GM18498 (cell line): ENCODE results near the gene CST7.
"Not testable (repeated sequence)": the region's sequence is repeated elsewhere in the genome, so short reads cannot be mapped to it uniquely, and the experiment has no call there.

Source experiments
- ATAC-seq: cut with Tn5 transposase; IDR thresholded peaks from one replicate; pipeline ENCODE4 v1.9.1; 2021; ENCODE audit warnings: mild to moderate bottlenecking, moderate library complexity; ENCODE audit not compliant: unreplicated experiment

The CST7 gene

DNA sequence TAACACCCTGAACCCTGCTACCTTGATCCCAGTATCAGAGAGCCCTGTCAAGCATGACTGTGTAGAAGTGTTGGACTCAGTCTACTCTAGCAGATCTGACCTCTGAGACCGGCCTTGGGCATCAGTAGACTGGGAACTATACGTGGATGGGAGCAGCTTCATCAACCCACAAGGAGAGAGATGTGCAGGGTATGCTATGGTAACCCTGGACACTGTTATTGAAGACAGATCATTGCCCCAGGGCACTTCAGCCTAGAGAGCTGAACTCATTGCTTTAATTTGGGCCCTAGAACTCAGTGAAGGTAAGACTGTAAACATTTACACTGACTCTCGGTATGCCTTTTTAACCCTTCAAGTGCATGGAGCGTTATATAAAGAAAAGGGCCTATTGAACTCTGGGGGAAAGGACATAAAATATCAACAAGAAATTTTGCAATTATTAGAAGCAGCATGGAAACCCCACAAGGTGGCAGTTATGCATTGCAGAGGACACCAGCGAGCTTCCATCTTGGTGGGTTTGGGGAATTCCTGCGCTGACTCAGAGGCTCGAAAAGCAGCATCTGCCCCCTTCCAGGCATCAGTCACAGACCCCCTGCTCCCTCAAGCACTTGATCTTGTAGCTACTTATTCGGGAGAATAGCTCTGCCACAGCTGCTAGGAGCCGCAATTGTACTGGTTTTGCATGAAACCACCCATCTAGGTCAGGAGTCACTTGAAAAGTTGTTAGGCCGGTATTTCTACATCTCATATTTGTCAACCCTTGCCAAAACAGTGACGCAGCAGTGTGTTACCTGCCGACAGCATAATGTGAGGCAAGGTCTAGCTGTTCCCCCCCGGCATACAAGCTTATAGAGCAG, 19.0 kb upstream of the CST7 start:
- ATAC-seq = not testable (repeated sequence)

DNA sequence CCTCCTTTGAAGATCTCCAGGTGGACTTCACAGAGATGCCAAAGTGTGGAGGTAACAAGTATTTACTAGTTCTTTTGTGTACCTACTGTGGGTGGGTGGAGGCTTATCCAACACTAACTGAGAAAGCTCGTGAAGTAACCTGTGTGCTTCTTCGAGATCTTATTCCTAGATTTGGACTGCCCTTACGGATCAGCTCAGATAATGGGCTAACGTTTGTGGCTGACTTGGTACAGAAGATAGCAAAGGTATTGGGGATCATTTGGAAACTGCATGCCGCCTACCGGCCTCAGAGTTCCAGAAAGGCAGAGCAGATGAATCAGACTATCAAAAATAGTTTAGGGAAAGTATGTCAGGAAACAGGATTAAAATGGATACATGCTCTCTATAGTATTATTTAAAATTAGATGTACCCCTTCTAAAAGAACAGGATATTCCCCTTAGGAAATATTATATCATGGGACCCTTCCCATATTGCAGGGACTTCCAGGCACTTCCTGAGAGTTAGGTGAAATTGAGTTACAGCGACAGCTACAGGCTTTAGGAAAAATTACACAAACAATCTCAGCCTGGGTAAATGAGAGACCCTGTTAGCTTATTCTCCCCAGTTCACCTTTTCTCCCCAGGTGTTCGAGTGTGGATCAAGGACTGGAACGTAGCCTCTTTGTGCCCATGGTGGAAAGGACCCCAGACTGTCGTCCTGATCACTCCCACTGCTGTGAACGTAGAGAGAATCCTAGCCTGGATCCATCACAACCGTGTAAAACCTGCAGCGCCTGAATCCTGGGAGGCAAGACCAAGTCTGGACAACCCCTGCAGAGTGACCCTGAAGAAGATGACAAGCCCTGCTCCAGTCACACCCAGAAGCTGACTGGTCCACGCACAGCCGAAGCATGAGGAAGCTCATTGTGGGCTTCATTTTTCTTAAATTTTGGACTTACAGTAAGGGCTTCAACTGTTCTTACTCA, 18.1 kb upstream of the CST7 start:
- ATAC-seq = not testable (repeated sequence)

DNA sequence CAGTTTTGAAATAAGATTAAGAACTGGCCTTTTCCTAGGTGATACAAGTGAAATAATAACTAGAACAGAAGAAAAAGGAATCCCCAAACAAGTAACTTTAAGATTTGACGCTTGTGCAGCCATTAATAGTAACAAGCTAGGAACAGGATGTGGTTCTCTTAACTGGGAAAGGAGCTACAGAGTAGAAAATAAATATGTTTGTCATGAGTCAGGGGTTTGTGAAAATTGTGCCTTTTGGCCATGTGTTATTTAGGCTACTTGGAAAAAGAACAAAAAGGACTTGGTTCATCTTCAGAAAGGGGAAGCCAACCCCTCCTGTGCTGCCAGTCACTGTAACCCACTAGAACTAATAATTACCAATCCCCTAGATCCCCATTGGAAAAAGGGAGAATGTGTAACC, 17.2 kb upstream of the CST7 start:
- not testable (repeated sequence) for ATAC-seq

DNA sequence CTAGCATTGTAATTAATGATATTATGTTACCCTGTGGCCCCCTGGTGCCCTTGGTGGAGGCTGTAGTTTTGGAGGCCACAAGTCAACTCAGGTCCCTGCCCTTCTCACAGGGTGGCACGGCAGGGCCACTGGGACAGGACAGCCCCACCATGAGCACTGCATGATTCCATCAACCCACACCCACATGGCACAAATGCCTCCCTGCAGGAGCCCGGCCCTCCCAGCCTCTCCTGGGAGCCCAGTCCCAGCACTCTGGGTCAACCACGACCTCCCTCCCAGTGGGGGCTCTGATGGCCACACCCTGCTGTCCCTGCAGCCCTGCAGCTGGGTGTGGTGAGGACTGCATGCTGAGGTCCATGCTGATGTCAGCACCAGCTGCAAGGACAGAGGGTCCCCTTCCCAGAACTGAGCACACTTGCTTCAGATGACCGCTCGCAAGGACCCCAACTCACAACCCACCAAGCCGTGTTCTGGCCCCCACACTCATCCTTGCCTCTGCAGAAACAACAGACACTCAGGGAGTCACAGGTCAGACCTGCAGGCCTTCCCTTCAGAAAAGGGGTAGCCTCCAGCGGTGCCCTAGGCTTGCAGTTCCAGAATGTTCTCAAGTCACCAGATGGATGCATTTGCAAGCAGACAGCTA, 15.7 kb upstream of the CST7 start:
- no peak for ATAC-seq

DNA sequence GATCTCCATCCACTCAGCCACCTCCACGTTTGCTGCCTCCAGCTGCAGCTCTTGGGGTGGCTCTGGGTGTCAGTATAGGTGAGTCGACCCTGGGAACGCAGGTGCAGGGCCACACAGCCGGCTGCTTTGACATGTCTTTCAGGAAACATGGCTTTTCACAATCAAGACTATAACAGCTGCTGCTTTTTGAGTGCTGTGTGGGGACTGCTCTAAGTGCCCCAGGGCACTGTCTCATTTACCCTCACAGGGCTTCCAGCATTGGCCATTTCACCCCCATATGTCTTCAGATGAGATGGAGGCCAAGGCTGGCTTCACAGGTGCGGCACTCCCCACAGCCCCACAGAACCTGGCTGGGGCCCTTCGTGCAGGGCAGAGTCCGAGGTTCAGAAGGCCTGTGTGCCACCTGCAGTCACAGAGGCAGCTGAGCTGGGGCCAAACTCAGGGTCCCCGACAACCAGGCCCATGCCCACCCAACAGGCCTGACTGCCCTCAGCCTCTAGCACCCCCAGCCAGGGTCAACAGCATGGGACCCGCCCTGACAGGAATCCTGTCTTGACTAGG, 14.9 kb upstream of the CST7 start:
- no peak for ATAC-seq

DNA sequence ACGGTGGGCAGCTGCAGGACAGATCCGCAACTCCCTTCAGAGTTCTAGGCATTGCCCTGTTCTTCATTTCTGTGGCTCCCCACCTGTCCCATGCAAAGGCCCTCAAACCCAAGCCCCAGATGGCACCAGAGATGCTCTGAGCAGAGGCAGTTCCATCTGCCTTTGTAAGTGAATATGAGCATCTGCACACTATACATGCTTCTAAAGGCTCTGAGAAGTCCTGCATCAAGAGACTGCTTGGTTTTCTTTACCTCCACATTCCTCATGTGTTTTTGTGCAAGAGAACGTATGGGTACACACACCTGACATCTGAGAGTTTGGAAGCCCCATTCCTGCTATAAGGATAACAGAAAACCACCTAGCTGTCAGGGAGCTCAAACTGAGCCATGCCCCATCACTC, 14.4 kb upstream of the CST7 start:
- ATAC-seq = no peak

DNA sequence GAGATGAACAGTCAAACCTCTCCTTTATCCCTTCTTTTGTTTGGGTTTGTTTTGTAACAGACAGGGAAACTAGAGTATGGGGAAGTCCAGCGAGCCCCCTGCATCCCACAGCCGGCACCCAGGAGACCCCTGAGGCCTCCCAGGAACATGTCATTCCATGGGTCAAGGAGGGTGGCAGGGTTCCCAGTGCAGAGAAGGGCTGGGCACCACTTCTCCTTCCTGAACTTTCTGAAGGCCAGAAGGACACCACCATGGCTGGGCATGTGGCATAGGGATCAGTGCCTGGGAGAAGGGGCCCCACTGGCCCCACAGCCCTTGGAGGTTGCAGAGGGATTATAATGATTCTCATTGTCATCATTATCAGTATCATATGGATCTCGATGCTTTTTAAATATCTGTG, 13.9 kb upstream of the CST7 start:
- ATAC-seq = no peak

DNA sequence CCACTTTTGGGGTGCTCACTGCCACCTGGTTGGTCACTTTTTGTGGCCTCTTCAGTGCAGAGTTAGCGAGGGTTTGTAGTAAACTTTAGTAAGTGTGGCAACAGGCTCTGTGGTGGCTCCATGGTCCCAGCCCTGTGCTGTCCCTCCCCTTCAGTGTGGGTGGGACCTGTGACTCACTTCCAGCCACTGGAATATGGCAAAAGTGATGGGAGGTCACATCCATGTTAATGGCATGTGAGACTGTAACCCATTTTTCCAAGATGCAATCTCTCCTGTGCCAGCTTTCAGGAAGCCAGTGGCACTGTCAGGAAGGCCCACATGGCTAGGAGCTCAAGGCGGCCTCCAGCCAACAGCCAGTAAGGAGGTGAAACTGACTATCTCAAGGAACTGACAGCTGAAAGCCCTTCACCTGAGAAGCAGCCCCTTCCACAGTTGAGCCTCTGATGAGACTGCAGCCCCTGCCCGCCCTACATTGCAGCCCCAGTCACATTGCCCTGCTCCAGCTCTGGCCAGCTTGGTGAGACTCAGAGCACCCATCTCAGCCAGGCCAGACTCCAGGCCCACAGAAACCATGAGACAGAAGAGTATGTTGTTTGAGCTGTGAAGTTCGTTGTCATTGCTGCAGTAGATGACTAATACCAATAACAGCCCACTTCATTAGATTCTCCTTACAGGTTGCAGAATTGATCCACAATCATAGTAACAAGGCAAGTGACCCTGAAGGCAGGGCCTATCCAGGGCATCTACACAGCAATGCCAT, 13.1 kb upstream of the CST7 start:
- ATAC-seq = no peak

DNA sequence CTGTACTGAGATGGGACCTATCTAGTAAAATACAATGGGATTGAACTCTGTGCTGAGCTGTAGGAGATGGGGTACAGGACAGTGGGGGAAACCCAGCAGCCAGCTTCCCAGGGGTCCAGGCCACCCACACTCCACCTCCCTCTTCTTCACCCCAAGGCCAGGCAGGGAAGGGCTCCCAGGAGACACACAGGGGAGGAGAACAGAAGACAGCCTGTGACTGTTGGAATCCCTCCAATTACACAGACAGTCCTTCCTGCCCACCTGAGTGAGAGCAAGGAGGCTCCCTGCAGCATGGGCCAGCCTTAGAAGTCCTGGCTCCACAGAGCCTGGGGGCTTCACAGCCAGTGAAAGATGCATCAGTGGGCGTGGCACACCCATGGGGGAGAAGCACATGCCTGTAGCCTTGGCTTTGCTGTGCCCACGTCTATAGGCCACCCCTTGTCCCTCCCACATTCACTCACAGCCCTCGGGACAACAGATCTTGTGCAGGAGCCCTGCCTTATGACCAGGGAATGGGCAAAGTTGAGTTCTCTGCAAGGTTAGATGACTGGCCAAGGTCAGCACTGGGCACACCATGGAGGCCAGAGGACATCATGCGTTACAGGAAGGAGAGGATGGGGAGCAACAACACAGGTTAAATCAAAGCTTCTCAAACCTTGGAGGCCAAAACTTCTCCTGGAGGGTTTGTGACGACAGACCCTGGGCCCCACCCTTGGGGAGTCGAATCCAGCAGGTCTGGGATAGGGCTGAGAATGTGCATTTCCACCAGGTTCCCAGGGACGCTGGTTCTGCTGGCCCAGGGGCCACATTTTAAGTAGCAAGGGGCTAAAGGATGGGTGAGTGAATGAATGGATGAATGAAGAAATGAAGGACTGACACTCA, 12.3 kb upstream of the CST7 start:
- ATAC-seq = no peak

DNA sequence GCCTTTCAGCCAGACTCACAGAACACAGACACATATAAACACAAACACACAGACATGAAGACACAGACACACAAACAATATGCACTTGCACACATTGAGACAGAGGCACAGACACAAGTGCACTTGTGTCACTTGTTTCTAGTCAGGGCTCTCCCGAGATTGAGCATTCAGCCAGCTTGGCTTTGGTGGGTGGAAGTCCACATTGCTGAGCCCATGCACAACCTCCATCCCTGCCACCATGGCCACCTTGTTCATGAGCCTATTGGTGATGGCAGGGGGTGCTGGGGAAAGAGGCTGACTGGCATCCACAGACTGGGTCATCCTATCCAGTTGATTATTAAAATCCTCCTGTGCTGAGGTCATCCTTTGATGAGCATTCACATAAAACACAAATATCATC, 11.5 kb upstream of the CST7 start:
- ATAC-seq = no peak

DNA sequence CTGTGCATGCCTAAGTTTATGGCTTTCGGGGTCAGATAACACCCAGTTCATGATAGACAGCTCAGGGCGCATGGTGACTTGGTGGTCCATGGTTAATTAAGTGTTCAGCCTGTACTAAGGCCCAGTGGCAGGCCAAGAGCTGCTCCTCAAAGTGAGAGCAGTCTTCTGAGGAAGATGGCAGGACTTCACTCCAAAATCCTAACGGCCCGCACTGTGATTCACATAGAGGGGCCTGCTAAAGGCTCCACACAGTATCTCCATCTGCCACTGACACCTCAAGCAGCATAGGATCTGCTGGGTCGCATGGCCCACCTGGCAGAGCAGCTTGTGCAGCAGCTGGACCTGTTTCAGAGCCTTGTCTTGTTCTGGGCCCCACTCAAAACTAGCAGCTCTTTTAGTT, 10.6 kb upstream of the CST7 start:
- no peak for ATAC-seq

DNA sequence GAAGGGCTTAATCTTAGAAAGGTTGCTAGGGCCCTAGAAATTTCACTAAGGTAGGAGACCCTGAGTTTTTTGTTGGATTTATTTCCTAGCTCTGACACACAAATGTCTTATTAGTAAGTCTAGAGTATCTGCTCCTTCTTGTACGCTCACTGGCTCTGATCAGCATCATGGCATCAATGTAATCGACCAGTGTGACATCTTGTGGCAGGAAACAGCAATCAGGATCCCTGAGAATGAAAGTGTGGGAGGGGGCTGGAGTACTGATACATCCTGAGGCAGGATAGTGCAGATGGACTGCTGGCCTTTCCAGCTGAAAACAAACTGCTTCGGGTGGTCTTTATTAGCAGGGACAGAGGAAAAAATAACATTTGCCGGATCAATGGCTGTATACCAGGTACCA, 10.0 kb upstream of the CST7 start:
- no peak for ATAC-seq

DNA sequence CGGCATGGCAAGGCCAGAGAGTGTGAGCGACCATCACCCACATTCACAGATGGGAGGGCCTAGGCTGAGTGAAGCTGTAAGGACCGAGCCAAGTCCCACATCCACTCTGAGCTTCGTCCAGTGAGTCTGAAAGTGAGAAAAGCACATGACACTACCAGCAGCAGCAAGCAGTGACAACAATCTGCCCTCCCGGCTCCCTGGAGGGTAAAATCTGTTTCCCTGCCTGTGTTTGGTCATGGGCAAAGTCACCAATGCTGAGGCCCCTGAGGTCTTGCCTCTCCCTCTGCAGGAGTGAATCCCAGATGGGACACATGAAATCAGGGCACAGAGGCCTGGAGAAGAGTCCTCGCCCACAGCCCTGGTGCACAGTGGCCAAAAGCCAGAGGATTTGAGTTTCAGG, 6.4 kb upstream of the CST7 start:
- no peak for ATAC-seq

DNA sequence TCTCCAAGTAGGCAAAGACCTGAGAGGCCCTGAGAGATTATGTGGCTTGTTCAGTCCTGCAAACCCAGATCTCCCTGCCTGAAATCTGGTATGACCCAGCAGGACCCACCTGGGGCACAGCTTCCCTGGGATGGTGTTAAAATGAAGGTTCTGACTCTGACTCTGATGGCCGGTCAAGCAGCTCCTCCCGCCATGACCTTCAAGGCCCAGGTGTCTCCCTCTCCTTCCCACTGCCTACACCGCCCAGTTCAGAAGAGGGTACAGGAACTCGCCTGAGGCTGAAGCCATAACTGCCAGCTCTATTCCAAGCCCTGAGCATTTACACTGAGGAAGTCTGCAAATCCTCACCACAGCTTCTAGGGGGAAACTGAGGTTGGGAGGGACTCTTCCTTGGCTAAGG, 5.9 kb upstream of the CST7 start:
- ATAC-seq = no peak

DNA sequence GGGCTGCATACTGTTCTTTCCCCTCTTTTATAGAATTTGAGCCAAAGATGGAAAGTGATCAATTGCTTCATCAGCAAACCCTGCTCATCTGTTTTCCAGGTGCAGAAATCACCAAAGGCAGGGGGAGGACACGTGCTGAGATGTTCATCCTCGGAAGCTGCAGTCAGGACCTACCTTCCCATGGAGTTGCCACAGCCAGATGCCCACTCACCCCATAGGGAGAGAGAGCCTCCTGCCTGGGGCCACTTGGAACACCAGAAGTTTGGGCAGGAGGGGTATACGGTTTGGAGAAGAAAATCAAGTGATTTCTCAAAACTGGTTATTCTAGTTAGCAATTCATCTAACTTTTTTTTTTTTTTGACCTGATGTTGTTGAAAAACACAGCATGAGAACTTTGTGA, 5.3 kb upstream of the CST7 start:
- ATAC-seq = no peak

DNA sequence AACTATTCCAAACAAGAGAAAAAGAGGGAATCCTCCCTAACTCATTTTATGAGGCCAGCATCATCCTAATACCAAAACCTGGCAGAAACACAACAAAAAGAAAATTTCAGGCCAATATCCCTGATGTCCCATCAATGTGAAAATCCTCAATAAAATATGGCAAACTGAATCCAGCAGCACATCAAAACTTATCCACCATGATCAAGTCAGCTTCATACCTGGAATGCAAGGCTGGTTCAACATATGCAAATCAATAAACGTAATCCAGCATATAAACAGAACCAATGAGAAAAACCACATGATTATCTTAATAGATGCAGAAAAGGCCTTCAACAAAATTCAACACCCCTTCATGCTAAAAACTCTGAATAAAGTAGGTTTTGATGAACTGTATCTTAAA, 2.7 kb upstream of the CST7 start:
- ATAC-seq = not testable (repeated sequence)

DNA sequence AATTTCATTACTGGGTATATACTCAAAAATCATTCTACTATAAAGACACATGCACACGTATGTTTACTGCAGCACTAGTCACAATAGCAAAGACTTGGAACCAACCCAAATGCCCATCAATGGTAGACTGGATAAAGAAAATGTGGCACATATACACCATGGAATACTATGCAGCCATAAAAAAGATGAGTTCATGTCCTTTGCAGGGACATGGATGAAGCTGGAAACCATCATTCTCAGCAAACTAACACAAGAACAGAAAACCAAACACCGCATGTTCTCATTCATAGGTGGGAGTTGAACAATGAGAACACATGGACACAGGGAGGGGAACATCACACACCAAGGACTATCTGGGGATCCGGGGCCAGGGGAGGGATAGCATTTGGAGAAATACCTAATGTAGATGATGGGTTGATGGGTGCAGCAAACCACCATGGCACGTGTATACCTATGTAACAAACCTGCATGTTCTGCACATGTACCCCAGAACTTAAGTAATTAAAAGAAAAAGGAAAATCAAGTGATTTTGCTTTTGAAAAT, 602 bp upstream of the CST7 start:
- ATAC-seq = not testable (repeated sequence)

DNA sequence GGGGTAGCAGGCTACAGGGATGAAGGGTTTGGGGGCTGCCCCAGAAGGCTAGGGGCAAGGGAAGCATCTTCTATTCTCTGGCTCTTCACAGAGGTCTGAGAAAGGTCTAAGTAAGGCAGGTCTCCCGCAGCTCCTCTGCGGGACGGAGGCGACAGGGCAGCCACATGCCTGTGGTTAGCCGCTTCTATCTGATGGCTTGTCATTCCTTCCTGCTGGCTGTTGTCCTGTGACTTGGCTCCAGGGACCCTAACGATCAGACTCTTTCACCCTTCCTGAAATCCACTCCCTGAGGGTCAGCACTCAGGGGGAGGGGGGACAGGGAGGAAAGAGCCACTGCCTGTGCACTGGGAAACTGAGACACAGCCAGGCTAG, 673 bp downstream of the CST7 start:
- no peak for ATAC-seq

DNA sequence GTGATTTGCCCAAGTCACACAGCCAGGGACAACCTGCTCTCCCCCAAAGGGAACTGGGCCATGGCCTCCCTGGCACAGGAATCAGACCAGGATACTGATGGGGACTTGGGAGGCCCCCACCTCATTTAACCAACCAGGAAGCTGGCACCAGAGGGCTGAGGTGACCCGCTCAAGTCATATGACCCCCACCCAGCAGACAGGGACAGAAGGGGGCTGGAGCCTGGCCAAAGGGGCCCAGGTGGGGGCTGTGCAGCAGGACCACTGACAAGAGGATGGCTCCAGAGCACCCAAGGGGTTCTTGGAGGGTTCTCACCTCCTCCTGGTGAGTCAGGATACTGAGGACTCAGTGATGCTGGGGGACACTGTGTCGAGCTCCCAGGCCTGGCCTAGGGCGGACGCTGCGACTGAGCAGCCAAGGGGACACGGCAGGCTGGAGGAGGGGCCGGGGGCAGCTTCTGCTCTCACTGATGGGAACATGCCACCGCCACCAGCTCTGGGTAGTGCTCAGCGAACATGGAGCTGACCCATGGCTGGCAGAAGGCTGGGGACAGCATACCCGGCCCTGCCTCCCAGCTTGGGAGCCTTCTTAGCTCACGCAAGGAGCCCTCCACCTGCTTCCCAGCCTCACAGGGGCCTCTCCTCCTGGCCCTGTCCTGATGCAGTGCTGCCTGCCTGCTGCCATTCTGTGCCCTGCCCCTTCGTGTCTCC, 1.2 kb downstream of the CST7 start:
- no peak for ATAC-seq
